Aorta (tissue), 4 donors: ENCODE data around the gene SSMEM1. TPM values are rescaled to one million over a fixed set of nuclear protein-coding genes. Genes with fewer than 3 reads are reported as not detected.

Source experiments
- polyA plus RNA-seq, 2 donors: library from polyadenylated mRNA; stranded (reverse); fragments of 200-250 nt; gene quantifications; one replicate each; pipeline ENCODE4 v1.2.3, GENCODE V29; 2013
- total RNA-seq, 2 donors: library from RNA; stranded (reverse); fragmentation: NEBNext Ultra II Directional; extraction: Animal tissue kit (Norgen Biotek cat#: 25700); gene quantifications; one replicate each; pipeline ENCODE4 v1.2.1, GENCODE V29; 2021
- donor health status: healthy with polysubstance abuse.
- donor health status: Bipolar disorder and iron deficiency.
- donor health status: DM: no; HTN: no; CAD: no.
- donor health status: DM: yes; HTN: yes; CAD: no.

Gene SSMEM1
- total and polyA plus RNA-seq, 4 donors = not detected

Other genes starting within 250 kb of the SSMEM1 start
- gene ZC3HC1, start 156.5 kb upstream of the SSMEM1 start, total RNA-seq = 10 to 100 TPM in 1 of 2 donors, 1 to 10 TPM in 1; 9.3 to 13.5 TPM
- 10 to 100 TPM in 1 of 2 donors, 1 to 10 TPM in 1; 4.3 to 13.4 TPM for gene ZC3HC1, start 156.5 kb upstream of the SSMEM1 start, polyA plus RNA-seq
- 10 to 100 TPM; 27.2 to 28.5 TPM for gene KLHDC10, start 137.3 kb upstream of the SSMEM1 start, total RNA-seq
- gene KLHDC10, start 137.3 kb upstream of the SSMEM1 start, polyA plus RNA-seq = 1 to 10 TPM; 5.0 to 9.7 TPM
- 10 to 100 TPM; 11.7 to 13.7 TPM for gene TMEM209, start 2.5 kb upstream of the SSMEM1 start, total RNA-seq
- 1 to 10 TPM; 3.8 to 5.6 TPM for gene TMEM209, start 2.5 kb upstream of the SSMEM1 start, polyA plus RNA-seq
- 1 to 10 TPM in 1 of 2 donors, under 1 TPM in 1; 0.72 to 1.0 TPM for gene CPA2, start 59.0 kb downstream of the SSMEM1 start, total RNA-seq
- 1 to 10 TPM in 1 of 2 donors, under 1 TPM in 1; 0.38 to 2.8 TPM for gene CPA2, start 59.0 kb downstream of the SSMEM1 start, polyA plus RNA-seq
- 1 to 10 TPM in 1 of 2 donors, under 1 TPM in 1; 0.45 to 1.0 TPM for gene CPA4, start 85.3 kb downstream of the SSMEM1 start, total RNA-seq
- gene CPA4, start 85.3 kb downstream of the SSMEM1 start, polyA plus RNA-seq = under 1 TPM in 1 of 2 donors, not detected in 1; 0.18 TPM
- gene CPA5, start 137.0 kb downstream of the SSMEM1 start, total RNA-seq = not detected
- not detected for gene CPA5, start 137.0 kb downstream of the SSMEM1 start, polyA plus RNA-seq
- gene CPA1, start 172.6 kb downstream of the SSMEM1 start, total RNA-seq = 1 to 10 TPM; 3.6 to 5.9 TPM
- 1 to 10 TPM; 6.5 to 9.4 TPM for gene CPA1, start 172.6 kb downstream of the SSMEM1 start, polyA plus RNA-seq
- 1 to 10 TPM; 6.2 to 6.6 TPM for gene CEP41, start 233.2 kb downstream of the SSMEM1 start, total RNA-seq
- 1 to 10 TPM; 2.1 to 7.5 TPM for gene CEP41, start 233.2 kb downstream of the SSMEM1 start, polyA plus RNA-seq